NCI-H2196 treated with DMSO at 0.1 percent for 48 hours (cell line): ENCODE measurements around the gene CHMP2B.
"Not testable (repeated sequence)": the region's sequence is repeated elsewhere in the genome, so short reads cannot be mapped to it uniquely, and the experiment has no call there.

Source experiments
- DNase-seq: peaks from one replicate; lab custom pipeline; 2025; ENCODE audit not compliant: unreplicated experiment; lab: John Stamatoyannopoulos, UW

The CHMP2B gene

DNA sequence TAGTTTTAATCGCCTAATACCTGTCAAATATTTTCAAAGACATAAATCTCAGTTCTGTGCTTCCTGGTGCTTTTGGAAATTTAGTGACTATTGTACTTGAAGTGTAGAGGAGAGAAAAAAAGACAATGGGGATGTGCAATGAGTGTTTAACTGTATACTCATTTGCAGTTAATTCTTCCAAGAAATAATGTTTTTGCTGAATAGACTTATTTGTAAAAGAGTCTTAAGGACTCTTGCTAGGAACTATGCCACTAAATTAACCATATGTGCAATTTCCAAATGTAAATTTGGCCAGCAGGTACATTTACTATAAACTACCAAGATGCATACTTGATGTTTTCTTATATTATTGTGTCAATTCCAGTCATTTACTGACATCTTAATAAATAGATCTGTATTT is 2.0 kb downstream of the CHMP2B start:
- no peak for DNase-seq

DNA sequence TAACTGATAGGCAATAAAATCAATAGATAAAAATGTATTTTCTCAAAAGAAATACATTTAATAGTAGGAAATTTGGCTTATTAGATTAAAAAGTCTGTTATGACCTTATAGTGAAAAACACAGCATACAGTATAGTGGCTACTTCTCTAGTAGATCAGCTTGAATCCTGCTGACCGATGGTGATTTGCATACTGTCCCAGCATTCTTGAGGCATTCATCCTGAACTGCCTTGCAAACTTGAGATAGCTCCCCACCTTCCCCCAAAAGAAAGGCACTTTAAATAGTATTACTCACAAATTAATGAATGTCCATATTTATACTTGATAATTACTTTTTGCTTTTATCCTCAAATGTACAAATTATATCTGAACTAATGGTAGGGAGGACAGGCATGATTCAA is 6.7 kb downstream of the CHMP2B start:
- no peak for DNase-seq

DNA sequence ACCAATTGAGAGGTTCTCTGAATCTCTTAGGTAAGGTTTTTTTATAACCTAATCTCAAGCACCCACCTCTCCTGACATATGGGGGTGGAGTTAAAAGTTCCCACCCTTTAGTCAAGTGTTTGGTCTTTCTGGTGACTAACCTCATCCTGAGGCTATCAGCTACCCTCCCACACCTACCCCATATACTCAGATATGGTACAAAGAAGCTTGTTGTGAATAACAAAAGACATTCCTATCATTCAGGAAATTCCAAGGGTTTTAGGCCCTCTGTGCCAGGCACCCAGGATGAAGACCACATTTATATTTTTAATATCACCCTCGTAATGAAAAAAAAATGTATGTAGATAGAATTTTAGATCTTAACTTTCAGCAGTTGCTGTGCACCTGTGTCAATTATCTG is 9.0 kb downstream of the CHMP2B start:
- no peak for DNase-seq

DNA sequence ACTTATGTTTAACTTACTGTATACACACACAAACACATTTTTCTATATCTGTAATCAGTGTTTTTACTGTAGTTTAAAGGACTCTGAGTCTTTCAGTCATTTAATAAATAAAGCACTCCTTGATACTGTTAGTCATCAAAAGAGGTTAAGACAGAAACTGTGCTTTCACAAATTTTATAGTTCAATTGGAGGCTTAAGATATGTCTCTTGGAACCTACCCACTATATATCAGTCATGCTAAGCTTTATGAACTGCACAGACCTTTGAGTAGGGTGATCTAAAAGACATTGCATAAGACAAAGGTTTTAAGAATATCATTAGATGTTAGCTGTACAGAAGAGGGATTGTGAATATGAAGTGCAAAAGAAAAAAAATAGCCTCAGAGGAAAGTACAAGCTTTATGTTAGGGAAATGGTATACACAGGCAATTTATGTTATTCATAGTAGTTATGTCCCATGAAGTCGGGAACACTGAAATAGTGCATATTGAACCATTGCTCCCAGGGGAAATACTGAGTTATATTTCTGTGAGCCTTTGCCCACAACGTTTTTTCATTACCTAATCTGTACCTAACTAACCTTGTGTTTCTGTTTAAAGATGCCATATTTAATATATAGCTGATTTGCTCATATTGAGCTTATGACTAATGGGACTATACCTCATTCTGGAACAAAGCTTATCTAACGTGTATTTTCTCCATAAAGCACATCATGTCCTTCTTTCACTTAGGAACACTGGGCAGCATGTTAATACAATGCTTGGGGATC is 19.7 kb downstream of the CHMP2B start:
- DNase-seq, result no peak

DNA sequence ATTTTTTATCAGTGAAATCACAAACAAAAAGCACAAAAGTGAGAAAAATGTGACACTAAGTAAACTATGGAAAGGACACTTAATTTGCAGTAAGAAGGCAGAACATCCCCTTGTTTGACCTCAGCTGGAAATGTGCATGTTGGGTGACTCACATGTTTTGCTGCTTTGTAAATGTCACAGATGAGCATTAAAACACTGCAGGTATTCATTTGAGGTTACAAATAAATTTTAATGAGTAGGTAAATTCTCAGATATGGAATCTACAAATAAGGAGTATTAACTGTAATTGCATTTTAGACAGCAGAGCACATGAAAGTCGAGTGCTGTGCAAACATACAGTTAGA is 20.3 kb downstream of the CHMP2B start:
- DNase-seq, result no peak

DNA sequence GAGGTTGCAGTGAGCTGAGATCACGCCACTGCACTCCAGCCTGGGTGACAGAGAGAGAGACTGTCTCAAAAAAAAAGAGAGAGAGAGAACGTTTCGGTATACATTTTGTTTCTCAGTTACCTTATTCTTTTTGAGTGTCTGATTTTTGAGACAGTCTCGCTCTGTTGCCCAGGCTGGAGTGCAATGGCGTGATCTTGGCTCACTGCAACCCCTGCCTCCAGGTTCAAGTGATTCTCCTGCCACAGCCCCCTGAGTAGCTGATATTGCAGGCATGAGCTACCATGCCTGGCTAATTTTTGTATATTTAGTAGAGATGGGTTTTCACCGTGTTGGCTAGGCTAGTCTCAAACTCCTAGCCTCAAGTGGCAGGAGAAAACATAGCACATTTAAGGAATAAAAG is 21.1 kb downstream of the CHMP2B start:
- not testable (repeated sequence) for DNase-seq

DNA sequence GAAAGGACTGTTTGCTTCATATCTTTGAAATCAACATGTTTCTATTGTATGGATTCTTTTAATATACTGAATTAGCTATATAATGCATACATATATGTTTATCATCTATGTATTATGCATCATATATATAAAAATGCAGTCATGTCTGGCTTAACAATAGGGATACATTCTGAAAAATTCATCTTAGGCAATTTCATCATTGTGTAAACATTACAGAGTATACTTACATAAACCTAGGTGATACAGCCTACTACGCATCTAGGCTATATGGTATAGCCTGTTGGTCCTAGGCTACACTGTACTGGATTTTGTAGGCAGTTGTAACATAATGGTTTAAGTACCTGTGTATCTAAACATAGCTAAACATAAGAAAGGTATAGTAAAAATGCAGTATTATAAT is 21.7 kb downstream of the CHMP2B start:
- no peak for DNase-seq

DNA sequence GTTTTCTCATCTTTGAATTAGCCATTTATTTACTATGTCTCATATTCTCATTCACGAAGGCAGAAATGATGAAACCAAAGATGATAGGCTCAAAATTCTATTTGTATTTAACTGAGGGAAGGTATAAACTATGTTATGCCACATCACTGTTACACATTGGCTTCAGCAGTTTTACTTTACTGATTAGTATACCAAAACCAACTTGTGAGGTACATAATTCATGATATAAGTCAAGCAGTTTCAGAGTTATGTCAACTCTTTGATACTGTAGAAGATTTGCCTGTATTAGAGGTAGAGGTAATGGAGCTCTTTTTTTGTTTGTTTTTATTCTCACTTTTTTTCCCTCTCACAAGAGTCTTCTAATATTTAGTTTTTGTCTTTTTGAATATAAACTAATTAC is 22.9 kb downstream of the CHMP2B start:
- no peak for DNase-seq

DNA sequence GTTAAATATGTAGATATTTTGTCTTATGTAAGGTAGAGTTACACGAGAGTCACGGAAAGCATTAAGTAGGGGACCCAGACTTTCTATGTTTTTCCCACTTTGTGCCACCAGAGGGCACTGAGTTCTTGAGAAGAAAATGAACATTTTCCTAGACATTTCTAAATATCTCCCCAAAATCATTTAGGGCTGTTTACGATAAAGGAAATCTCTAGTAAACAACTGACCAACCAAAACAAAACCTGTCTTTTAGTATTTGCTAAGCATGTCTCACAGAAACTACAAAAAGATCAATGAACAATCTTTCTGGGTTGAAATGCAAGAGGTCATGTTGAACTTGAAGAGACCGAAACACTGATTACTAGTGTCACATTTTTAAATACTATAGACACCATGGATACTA is 33.2 kb downstream of the CHMP2B start:
- no peak for DNase-seq

DNA sequence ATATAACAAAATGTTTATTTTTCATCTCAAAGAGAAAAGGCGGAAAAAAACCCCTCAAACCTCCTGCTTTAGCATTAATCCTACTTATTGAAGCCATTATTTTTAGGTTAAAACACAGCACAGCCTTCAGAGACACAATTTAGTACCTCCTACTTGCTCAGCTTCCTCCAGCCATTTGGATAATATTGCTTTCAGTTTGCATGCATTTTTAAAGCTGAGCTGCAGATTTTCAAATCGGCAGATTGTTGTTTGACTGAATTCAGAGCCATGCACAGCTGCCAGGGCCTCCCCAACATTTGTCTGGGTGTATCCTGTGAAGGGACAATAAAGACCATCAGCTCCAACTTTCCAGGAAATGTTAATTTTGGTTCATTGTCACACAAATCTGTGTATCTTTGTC is 34.8 kb downstream of the CHMP2B start:
- no peak for DNase-seq

DNA sequence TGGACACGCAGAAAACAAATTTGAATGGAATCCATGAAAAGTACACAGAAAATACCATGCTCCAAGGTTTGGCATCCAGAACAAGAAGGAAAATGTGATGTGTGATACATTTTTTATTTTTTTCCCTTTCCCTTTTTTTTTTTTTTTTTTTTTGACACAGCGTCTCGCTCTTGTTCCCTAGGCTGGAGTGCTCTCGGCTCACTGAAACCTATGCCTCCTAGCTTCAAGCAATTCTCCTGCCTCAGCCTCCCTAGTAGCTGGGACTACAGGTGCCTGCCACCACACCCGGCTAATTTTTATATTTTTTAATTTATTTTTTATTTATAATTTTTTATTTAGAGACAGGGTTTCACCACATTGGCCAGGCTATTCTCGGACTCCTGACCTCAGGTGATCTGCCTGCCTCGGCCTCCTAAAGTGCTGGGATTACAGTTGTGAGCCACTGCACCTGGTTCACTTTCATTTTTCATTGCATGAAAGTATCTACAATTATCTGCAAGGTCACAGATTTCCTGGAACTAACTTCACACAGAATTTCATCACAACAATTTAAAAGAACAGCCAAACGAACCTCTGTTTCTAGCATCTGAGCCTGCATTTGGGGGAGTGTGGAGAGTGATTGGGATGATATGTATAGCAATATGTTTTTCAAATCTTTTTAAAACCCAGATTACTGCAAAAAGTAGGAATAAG is 41.0 kb downstream of the CHMP2B start:
- DNase-seq, result no peak

DNA sequence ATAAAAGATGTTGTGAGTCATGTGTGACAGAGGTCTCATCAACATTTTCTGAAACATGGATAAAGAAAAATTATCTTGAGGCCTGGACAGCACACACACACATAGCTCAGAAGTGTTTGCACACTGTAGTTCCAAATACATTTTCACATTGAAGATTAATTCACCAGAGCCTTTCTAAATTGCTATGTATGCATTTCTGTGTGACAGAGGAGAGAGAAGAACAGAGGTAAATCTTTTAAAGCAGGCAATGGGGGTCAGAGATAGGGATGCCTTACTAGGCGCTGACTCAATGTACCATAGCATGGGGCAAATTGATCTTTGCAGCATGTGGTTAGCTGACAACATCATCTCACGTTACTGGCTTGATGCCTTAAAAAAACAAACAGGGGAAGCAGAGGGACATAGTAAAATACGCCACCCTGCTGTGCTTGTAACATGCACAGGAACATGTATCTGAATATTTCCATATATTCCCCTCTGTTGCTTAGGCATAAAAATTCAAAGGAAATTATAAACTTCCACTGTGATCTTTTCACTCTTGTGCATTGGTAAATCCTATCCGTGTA is 41.6 kb downstream of the CHMP2B start:
- no peak for DNase-seq

DNA sequence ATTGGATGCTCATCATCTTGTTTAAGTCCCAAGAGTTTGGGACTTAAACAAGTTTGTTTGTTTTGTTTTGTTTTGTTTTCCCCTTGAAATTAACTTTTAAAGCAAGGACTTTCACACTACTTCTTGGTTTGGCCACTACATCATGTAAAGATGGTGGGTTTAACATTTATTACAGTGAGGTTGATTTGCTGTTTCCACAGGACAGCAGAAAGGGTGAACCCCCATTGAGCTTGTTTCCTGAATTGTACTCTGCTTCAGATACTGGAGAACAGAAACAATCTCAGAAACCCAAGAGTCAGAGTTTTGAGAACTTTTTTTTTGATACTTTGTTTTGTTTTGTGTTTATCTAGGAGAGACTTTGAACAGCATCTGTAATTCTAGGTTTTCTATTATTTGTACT is 42.6 kb downstream of the CHMP2B start:
- DNase-seq, result no peak

DNA sequence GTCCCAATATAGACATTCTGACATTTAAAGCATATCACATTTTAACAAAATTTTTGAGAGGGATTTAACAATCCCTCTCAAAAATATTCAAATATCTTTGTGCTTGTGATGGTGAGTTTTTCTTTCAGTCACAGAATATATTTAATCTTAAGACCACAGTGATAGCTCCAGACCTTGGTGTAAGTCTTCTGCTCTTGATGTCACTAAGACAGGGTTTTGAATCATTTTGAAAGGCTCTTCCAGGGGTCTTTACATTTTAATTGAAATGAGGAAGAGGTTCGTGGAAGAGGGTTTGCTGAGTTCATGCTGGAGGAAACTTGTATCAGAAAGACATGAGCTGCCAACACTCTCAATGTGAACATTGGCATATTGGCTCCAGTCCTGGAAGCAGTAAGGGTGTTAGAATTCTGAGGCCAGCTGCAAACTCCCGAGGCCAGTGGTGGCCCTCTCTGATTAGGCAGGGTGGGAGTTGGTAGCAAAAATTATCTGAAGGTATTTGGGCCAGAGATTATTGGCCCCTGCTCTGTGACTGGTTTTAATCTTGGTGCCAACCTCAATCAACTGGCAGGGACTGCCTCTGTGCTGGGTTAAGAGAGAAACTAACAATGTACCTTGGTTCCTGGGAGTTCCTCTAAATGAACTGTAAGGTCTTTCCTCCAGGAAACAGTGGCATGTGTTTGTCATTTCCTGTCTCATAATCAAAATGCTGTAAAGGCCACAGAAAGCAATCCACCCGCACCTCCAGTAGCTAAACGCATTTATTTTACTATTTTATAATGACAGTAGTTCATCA is 44.0 kb downstream of the CHMP2B start:
- DNase-seq, result no peak

DNA sequence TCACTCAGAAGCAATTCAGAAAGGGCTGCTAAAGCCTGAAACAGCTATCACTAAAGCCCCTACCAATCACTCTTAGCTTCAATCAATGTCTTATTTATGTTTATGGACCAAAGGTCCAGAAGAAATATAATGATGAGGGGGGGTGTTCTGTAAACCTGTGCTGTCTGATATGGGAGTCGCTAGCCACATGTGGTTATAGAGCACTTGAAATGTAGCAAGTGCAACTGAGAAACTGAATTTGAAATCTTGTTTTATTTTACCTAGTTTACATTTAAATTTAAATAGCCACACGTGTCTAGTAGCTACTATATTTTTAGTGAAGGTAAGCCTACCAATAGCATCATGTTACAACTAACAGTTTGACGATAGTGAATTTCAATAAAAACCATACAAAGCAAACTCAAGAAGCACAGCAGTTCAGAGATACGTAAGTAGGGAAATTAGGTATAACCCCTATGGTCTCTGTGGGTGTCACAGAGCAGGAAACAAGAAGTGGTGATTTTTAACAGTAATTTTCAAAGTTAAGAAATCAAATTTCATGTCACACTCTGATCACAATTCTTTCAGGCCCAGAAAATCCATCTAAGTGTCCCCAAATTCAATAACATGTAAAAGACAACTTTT is 45.7 kb downstream of the CHMP2B start:
- DNase-seq, result no peak

DNA sequence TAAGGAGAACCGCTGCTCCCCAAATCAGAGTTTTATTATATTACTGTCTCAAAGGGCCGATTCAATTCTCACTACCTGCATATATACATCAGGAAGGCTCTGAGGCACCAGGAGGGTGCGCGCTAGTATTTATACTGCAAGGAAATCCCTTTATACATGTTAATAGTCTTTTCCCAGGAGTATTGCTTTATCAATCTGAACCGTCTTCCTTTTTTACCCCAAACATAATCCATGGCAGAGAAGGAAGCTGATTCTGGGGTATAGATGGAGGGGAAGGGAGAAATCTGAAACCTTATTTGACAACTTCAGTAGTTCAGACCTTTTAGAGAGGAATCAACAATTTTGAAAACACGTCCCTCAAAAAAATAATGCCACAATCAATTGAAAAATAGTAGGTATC is 49.4 kb downstream of the CHMP2B start, which contains the start of gene POU1F1:
Gene POU1F1, minus strand, starts transcription at position 101 of the 400 bp plus-strand sequence. CDS start 122 bp downstream, outside the sequence.
- no peak for DNase-seq

DNA sequence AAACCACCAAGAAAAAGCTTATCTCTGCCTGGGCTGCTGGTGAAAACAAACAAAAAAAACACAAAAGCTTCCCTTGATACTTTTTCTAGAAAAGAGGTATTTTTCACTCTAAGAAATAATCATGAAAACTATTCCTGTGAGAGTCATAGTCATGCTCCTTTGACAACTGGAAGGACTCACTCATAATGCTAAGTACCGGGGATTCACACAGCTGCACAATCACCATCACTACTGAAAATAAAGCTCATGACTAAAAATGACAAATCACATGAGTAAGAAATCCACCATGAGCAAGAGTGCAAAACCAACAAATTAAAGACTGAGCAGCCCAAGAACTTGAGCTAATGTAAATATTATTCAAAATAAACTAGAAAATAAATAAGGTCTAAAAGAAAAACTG is 59.9 kb downstream of the CHMP2B start:
- DNase-seq, result no peak

DNA sequence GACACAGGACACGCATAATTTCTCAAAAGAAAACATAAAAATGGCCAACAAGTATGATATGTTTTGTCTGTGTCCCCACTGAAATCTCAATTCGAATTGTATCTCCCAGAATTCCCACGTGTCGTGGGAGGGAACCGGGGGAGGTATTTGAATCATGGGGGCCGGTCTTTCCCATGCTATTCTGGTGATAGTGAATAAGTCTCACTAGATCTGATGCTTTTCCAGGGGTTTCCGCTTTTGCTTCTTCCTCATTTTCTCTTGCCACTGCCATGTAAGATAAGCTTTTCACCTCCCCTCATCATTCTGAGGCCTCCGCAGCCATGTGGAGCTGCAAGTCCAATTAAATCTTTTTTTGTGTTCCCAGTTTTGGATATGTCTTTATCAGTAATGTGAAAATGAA is 61.3 kb downstream of the CHMP2B start:
- DNase-seq, result no peak

DNA sequence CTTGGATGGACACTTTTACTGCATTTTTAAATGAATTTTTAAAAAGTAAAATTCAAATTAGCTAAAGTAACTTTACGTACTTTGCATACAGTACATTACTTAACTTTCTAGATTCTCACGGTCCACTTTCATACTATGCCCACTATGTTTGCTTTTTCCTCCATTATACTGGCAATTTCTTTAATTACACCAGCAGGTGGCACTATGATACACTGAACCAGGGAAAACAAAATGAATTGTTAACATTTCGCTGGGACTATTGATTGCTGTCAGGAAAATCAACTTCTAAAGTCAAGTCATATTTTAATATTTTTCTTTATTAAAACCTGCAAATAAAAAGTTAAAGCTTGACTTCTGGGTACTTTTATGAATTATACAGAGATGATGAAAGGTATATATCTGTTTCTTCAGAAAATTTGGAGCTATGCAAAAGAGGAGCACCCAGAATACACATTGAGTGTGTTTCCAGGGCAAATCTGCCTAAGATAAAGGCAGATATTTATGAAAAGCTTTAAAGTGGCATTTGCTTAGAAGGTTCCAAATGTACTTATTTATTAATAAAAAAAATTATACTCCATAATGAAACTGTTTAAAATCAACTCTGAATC is 71.1 kb downstream of the CHMP2B start:
- no peak for DNase-seq

DNA sequence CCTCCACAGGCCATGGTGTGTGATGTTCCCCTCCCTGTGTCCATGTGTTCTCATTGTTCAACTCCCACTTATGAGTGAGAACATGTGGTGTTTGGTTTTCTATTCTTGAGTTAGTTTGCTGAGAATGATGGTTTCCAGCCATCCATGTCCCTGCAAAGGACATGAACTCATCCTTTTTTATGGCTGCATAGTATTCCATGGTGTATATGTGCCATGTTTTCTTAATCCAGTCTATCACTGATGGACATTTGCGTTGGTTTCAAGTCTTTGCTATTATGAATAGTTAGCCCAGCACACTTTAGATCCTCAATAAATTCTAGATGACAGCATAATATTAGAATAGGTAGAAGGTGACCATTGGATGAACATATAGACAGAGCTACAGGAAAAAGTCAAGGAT is 77.9 kb downstream of the CHMP2B start:
- DNase-seq, result not testable (repeated sequence)
